GM19023 (cell line): ENCODE data around the gene PCDHA9.
"Not testable (repeated sequence)": the region's sequence is repeated elsewhere in the genome, so short reads cannot be mapped to it uniquely, and the experiment has no call there.

ENCODE experiments used
- ATAC-seq: cut with Tn5 transposase; IDR thresholded peaks from one replicate; pipeline ENCODE4 v1.9.1; 2021; ENCODE audit warnings: mild to moderate bottlenecking, moderate library complexity; ENCODE audit not compliant: unreplicated experiment

PCDHA9 gene

GRCh38 chr5:140848139-140849102 is at the start of gene PCDHA9:
PCDHA9 (plus strand) TSS chr5:140848382; CDS start chr5:140848496, 114 bp downstream.
- not testable (repeated sequence) for ATAC-seq

- ATAC-seq: no peak
Measured at GRCh38 chr5:140800816-140801493, 47.2 kb upstream of the PCDHA9 start, which contains the start of gene PCDHA3. PCDHA3 (plus strand) TSS chr5:140801057.

- no peak for ATAC-seq
Measured at GRCh38 chr5:140801494-140801841, 46.7 kb upstream of the PCDHA9 start.

- not testable (repeated sequence) for ATAC-seq
Measured at GRCh38 chr5:140802381-140802780, 45.8 kb upstream of the PCDHA9 start.

GRCh38 chr5:140802781-140803271 is 45.4 kb upstream of the PCDHA9 start:
- ATAC-seq: no peak

- no peak for ATAC-seq
Measured at GRCh38 chr5:140806834-140807775, 41.1 kb upstream of the PCDHA9 start, which contains the start of gene PCDHA4. PCDHA4 (plus strand) TSS chr5:140807068.

- not testable (repeated sequence) for ATAC-seq
Measured at GRCh38 chr5:140808241-140808888, 39.8 kb upstream of the PCDHA9 start.

- ATAC-seq: no peak
Measured at GRCh38 chr5:140808889-140809291, 39.3 kb upstream of the PCDHA9 start.

DNA sequence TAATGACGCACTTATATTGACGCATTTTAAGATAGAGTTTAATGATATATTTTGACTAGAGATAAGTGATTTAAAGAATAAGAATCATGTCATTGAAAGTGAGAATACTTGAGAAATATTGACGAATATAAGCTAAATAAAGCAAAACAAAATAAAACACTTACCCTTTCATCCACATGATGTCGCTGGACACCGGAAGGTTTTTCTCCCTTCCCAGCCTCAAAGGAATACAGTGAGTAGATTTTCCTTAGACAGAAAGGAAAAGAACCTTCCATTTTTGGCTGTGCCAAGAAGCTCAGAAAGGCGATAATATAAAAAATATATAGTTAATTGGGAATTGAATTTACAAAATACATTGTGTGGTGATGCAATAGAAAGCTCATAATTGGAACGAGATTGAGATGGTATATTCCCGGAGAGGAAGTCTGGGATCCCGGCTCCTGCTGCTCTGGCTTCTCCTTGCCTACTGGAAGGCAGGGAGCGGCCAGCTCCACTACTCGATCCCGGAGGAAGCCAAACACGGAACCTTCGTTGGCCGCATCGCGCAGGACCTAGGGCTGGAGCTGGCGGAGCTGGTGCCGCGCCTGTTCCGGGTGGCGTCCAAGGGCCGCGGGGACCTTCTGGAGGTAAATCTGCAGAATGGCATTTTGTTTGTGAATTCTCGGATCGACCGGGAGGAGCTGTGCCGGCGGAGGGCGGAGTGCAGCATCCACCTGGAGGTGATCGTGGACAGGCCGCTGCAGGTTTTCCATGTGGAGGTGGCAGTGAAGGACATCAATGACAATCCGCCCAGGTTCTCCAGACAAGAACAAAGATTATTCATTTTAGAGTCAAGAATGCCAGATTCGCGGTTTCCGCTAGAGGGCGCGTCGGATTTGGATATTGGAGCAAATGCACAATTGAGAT is 26.6 kb upstream of the PCDHA9 start, which contains the start of gene PCDHA5:
TSS of gene PCDHA5 (plus strand) at position 239 of the 906 bp plus-strand sequence.
- ATAC-seq: no peak

- ATAC-seq: no peak
Measured at GRCh38 chr5:140822281-140822629, 25.9 kb upstream of the PCDHA9 start.

- ATAC-seq: not testable (repeated sequence)
Measured at GRCh38 chr5:140822969-140823368, 25.2 kb upstream of the PCDHA9 start.

DNA sequence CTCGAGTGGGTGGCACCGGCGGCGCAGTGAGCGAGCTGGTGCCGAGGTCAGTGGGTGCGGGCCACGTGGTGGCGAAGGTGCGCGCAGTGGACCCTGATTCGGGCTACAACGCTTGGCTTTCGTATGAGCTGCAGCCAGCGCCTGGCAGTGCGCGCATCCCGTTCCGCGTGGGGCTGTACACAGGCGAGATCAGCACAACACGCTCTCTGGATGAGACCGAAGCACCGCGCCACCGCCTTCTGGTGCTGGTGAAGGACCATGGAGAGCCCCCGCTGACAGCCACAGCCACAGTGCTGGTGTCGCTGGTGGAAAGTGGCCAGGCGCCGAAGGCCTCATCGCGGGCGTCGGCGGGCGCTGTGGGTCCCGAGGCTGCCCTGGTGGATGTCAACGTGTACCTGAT is 24.7 kb upstream of the PCDHA9 start:
- no peak for ATAC-seq

DNA sequence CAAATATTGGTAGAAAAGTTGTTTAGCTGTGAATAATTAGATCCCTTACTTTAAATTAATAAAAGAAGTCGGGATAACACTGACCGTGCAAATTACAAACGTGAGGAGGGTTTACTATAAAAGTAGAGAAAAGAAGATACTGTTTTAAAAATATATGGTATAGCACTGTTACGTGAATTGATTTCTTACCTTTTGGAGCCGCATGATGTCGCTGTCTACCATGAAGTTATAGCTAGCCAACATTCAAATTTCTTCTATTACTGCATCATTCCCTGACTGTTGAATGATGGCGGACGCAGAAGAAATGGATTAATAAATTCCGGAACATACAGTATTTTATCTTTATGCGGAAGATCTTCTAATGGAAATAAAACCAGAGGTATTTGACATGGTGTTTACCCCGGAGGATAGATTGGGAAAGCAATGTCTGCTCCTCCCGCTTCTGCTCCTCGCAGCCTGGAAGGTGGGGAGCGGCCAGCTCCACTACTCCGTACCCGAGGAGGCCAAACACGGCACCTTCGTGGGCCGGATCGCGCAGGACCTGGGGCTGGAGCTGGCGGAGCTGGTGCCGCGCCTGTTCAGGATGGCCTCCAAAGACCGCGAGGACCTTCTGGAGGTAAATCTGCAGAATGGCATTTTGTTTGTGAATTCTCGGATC is 20.3 kb upstream of the PCDHA9 start, which contains the start of gene PCDHA6:
TSS of gene PCDHA6 (plus strand) at position 257 of the 658 bp plus-strand sequence. CDS start at position 389, 132 bp downstream.
- ATAC-seq: no peak

- ATAC-seq: no peak
Measured at GRCh38 chr5:140828362-140828737, 19.8 kb upstream of the PCDHA9 start.

DNA sequence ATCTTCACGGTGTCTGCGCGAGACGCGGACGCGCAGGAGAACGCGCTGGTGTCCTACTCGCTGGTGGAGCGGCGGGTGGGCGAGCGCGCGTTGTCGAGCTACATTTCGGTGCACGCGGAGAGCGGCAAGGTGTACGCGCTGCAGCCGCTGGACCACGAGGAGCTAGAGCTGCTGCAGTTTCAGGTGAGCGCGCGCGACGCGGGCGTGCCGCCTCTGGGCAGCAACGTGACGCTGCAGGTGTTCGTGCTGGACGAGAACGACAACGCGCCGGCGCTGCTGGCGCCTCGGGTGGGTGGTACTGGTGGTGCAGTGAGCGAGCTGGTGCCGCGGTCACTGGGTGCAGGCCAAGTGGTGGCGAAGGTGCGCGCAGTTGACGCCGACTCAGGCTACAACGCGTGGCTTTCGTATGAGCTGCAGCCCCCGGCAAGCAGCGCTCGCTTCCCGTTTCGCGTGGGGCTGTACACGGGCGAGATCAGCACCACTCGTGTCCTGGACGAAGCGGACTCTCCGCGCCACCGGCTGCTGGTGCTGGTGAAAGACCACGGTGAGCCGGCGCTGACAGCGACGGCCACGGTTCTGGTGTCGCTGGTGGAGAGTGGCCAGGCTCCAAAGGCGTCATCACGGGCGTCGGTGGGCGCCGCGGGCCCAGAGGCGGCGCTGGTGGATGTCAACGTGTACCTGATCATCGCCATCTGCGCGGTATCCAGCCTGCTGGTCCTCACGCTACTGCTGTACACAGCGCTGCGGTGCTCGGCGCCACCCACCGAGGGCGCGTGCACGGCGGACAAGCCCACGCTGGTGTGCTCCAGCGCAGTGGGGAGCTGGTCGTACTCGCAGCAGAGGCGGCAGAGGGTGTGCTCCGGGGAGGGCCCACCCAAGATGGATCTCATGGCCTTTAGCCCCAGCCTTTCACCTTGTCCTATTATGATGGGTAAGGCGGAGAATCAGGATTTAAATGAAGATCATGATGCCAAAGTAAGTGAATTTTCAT is 18.4 kb upstream of the PCDHA9 start:
- ATAC-seq: not testable (repeated sequence)

DNA sequence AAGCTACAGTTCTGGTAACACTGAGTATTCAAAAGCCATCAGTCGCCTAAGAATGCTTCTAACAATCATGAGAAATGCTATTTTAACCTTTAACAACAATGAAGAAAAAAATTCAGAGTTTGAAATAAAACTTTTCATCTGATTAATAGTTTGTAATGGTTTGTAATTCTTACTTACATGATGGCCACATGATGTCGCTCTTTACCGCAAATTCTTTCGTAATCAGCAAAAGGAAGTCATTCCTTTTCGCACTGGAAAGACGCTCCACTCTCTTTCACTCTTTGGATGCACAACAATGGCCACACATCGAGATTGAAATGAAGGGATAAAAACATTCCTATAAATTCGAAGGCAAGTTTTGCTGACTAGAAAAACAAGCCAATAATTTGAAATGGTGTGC is 14.2 kb upstream of the PCDHA9 start, which contains the start of gene PCDHA7:
TSS of gene PCDHA7 (plus strand) at position 277 of the 400 bp plus-strand sequence. CDS start at position 392, 115 bp downstream.
- ATAC-seq: no peak

DNA sequence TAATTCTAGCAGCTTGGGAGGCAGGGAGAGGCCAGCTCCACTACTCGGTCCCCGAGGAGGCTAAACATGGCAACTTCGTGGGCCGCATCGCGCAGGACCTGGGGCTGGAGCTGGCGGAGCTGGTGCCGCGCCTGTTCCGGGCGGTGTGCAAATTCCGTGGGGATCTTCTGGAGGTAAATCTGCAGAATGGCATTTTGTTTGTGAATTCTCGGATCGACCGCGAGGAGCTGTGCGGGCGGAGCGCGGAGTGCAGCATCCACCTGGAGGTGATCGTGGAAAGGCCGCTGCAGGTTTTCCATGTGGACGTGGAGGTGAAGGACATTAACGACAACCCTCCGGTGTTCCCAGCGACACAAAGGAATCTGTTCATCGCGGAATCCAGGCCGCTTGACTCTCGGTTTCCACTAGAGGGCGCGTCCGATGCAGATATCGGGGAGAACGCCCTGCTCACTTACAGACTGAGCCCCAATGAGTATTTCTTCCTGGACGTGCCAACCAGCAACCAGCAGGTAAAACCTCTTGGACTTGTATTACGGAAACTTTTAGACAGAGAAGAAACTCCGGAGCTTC is 13.7 kb upstream of the PCDHA9 start:
- not testable (repeated sequence) for ATAC-seq
